ENCODE measurements around the gene RAB11FIP4. TPM values are rescaled to one million over a fixed set of nuclear protein-coding genes. Genes with fewer than 3 reads are reported as not detected.

RAB11FIP4 gene
- total RNA-seq, 2 donors from 2014 or later: 35.6 to 62.2 TPM

GRCh38 chr17:31355935-31356334 lies 35.5 kb upstream of the RAB11FIP4 start:
- Mint-ChIP-seq H3K36me3 (ENCODE audit: low read depth) (peaks cover 56% of the 10 kb centered on the region), H3K9me3 (no peaks in the 10 kb centered on the region), H3K27ac (no peak overlapping the region), H3K27me3 (ENCODE audit: insufficient read depth) (no peaks in the 10 kb centered on the region), H3K4me3 (no peak overlapping the region), H3K4me1 (no peaks in the 10 kb centered on the region)
- Histone ChIP-seq H3K9me3 (ENCODE audit: control insufficient read depth, low read length) (no peaks in the 10 kb centered on the region), H3K4me3 (ENCODE audit: low read length) (no peak overlapping the region), H3K36me3 (ENCODE audit: control insufficient read depth, insufficient read depth, low read length) (peaks cover 80% of the 10 kb centered on the region), H3K9ac (ENCODE audit: extremely low read depth, low read length, poor library complexity, severe bottlenecking) (no peak overlapping the region), H3K27me3 (ENCODE audit: control insufficient read depth, insufficient read depth, low read length, poor library complexity, severe bottlenecking) (no peaks in the 10 kb centered on the region), H3K27ac (ENCODE audit: low read depth, low read length) (no peak overlapping the region), H3K4me1 (ENCODE audit: control insufficient read depth, insufficient read depth, low read length) (no peaks in the 10 kb centered on the region)
- no peak for DNase-seq
- TF ChIP-seq CTCF (conservative IDR thresholded peaks at IDR 0.05): no peak
- 93% methylated on average over 1 of the region's 1 CpG; no CpG with 5 or more reads in 1 of the 2 experiments for WGBS, 2 experiments (ENCODE audit: insufficient coverage in 1 of 2, insufficient read length in 1 of 2)

DNA sequence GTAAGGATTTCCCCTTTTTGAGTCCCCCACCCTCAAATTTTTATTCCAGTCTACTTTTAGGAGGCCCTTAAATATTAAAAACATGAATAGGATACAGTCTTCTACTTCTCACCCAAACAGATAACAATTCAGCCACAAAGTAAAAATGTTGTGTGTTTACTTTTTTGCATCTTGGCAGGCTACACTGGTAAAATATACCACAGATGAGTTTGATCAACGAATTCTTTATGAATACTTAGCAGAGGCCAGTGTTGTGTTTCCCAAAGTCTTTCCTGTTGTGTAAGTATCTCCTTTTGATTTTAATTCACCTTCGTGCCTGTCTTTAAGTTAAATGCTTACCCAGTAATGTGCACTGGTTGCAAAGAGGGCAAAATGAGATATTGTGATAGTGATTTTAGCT lies 34.4 kb upstream of the RAB11FIP4 start:
- no peak overlapping the region for H3K27ac ChIP-seq (ENCODE audit: low read depth, low read length)
- no peaks in the 10 kb centered on the region for H3K27me3 ChIP-seq (ENCODE audit: control insufficient read depth, insufficient read depth, low read length, poor library complexity, severe bottlenecking)
- Mint-ChIP-seq H3K9me3 (no peaks in the 10 kb centered on the region), H3K4me1 (peaks cover 2% of the 10 kb centered on the region), H3K4me3 (no peak overlapping the region), H3K36me3 (ENCODE audit: low read depth) (peaks cover 56% of the 10 kb centered on the region), H3K27me3 (ENCODE audit: insufficient read depth) (no peaks in the 10 kb centered on the region), H3K27ac (no peak overlapping the region)
- no peak for DNase-seq
- no peak overlapping the region for H3K9ac ChIP-seq (ENCODE audit: extremely low read depth, low read length, poor library complexity, severe bottlenecking)
- 91 to 100% methylated on average over 2 of the region's 2 CpGs for WGBS, 2 experiments (ENCODE audit: insufficient coverage in 1 of 2, insufficient read length in 1 of 2)
- no peak for TF ChIP-seq CTCF (conservative IDR thresholded peaks at IDR 0.05)
- H3K9me3 ChIP-seq (ENCODE audit: control insufficient read depth, low read length): no peaks in the 10 kb centered on the region
- H3K4me1 ChIP-seq (ENCODE audit: control insufficient read depth, insufficient read depth, low read length): no peaks in the 10 kb centered on the region
- H3K36me3 ChIP-seq (ENCODE audit: control insufficient read depth, insufficient read depth, low read length): peaks cover 82% of the 10 kb centered on the region
- no peak overlapping the region for H3K4me3 ChIP-seq (ENCODE audit: low read length)

DNA sequence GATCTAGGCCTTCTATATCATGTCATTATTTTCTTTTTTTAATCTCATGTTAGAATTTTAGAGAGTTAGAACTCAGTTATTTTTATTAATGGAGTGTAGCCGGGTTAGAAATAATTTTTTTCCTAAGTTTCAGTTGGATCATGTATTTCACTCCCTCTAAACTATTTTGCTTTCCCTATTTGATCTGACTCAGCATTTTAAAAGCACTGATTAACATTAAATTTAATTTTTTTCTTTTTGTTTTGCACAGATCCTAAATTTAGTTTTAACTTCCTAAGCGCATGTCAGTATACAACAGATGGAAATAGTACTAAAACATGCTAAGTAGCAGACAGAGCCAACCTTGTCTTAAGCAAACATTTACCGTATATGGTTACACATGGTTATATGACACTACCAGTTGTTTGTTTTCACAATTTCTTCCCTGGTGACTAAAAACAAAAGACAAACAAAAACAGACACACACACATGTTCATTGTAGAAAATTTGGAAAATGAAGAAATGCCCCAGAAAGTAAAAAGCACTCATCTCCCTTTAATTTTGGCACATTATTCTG lies 33.6 kb upstream of the RAB11FIP4 start:
- no peaks in the 10 kb centered on the region for H3K9me3 Mint-ChIP-seq

More for the DNA sequence above, 33.6 kb upstream of the RAB11FIP4 start:
- Histone ChIP-seq H3K9me3 (ENCODE audit: control insufficient read depth, low read length) (no peaks in the 10 kb centered on the region), H3K9ac (ENCODE audit: extremely low read depth, low read length, poor library complexity, severe bottlenecking) (no peak overlapping the region), H3K27ac (ENCODE audit: low read depth, low read length) (no peak overlapping the region), H3K36me3 (ENCODE audit: control insufficient read depth, insufficient read depth, low read length) (peaks cover 83% of the 10 kb centered on the region), H3K27me3 (ENCODE audit: control insufficient read depth, insufficient read depth, low read length, poor library complexity, severe bottlenecking) (no peaks in the 10 kb centered on the region), H3K4me1 (ENCODE audit: control insufficient read depth, insufficient read depth, low read length) (no peaks in the 10 kb centered on the region), H3K4me3 (ENCODE audit: low read length) (no peak overlapping the region)
- Mint-ChIP-seq H3K36me3 (ENCODE audit: low read depth) (peaks cover 55% of the 10 kb centered on the region), H3K4me1 (peaks cover 2% of the 10 kb centered on the region), H3K27ac (no peak overlapping the region), H3K4me3 (no peak overlapping the region), H3K27me3 (ENCODE audit: insufficient read depth) (no peaks in the 10 kb centered on the region)
- WGBS, 2 experiments (ENCODE audit: insufficient coverage in 1 of 2, insufficient read length in 1 of 2): 94 to 100% methylated on average over 1 to 2 of the region's 3 CpGs
- TF ChIP-seq CTCF (conservative IDR thresholded peaks at IDR 0.05): no peak
- no peak for DNase-seq

Measured in endodermal cell (in vitro differentiated cells).